Thyroid gland (tissue), 4 donors: ENCODE measurements around the gene USP6NL.

Source experiments
- CTCF ChIP-seq, 6 experiments: fragments of 200-600 bp in 3 of 6; fragments of 450-650 bp in 3 of 6; sonication (generic) in 3 of 6; IDR thresholded peaks; one replicate each; pipeline ENCODE4 v1.5.1; 2016 to 2019; ENCODE audit warnings: antibody characterized with exemption in 6 of 6, mild to moderate bottlenecking in 2 of 6, inconsistent platforms in 1 of 6, moderate library complexity in 1 of 6
- POLR2A ChIP-seq, 2 donors: fragments of 450-650 bp; IDR thresholded peaks; one replicate each; pipeline ENCODE4 v1.6.1; 2017; ENCODE audit warnings: antibody characterized with exemption in 2 of 2, mild to moderate bottlenecking in 2 of 2, moderate library complexity in 1 of 2

GRCh38 chr10:11448545-11449244 is 162.8 kb downstream of the USP6NL start:
- TF ChIP-seq POLR2A (IDR thresholded peaks at IDR 0.05) (no peak), CTCF (IDR thresholded peaks at IDR 0.05) (no peak)
